HepG2 (cell line): ENCODE measurements around the gene CHRD. TPM values are rescaled to one million over a fixed set of nuclear protein-coding genes. Genes with fewer than 3 reads are reported as not detected.

ENCODE experiments used
- ATAC-seq: fragments of 200-7000 bp; cut with Tn5 transposase; 3 replicates; pipeline ENCODE4 v1.9.1; 2020; ENCODE audit warnings: mild to moderate bottlenecking, moderate library complexity
- BruUV-seq: library from RNA; stranded (reverse); fragments of 400-500 nt; replicated peaks from 2 replicates; lab custom pipeline; 2021; lab: Mats Ljungman, UMichigan
- CTCF ChIA-PET: fragments of 300-600 bp; formaldehyde crosslinking; extraction: SDS; loops from one replicate; lab custom pipeline; 2021; ENCODE audit warnings: low total read pairs, inconsistent platforms, low intra/inter-chr PET ratio; lab: Yijun Ruan, JAX
- POLR2A ChIA-PET: fragments of 350-600 bp; sonication (Branson Sonifier 250); formaldehyde crosslinking; loops from one replicate; lab custom pipeline; 2020; ENCODE audit warnings: antibody characterized with exemption, inconsistent platforms; lab: Yijun Ruan, JAX
- DNase-seq: peaks from one replicate; pipeline ENCODE4 v3.0.0-alpha.2; 2015; ENCODE audit warnings: low spot score
- FAIRE-seq: peaks from 3 replicates; lab custom pipeline; 2011; peaks lifted over from hg19 to GRCh38; lab: Jason Lieb, UNC
- H2AFZ ChIP-seq: one replicate; pipeline ENCODE4 v1.6.1; 2011; ENCODE audit warnings: low read length, inconsistent platforms
- H3K27ac ChIP-seq: fragments of 300-600 bp; 3 replicates; pipeline ENCODE4 v1.8.0; 2011; ENCODE audit warnings: mixed run types, mild to moderate bottlenecking, mixed read lengths, low read length, inconsistent platforms; ENCODE audit not compliant: insufficient read depth; ENCODE audit errors: extremely low read length
- H3K27me3 ChIP-seq, 2 experiments: fragments of 200-600 bp in 1 of 2; 2 replicates in 1 of 2; 3 replicates in 1 of 2; pipeline versions ENCODE4 v1.6.0 to v1.8.0; 2011; ENCODE audit warnings: low read length in 2 of 2, mild to moderate bottlenecking in 2 of 2, moderate library complexity in 2 of 2, inconsistent platforms in 1 of 2; ENCODE audit not compliant: insufficient read depth in 2 of 2, control insufficient read depth in 1 of 2
- H3K36me3 ChIP-seq, 2 experiments: fragments of 200-600 bp in 1 of 2; replicated peaks in 1 of 2; 2 replicates in 1 of 2; 3 replicates in 1 of 2; pipeline versions ENCODE4 v1.5.1 to v1.8.0; 2011; ENCODE audit warnings: low read length in 2 of 2, inconsistent platforms in 1 of 2; ENCODE audit not compliant: insufficient read depth in 2 of 2, control insufficient read depth in 1 of 2
- H3K4me1 ChIP-seq: 2 replicates; pipeline ENCODE4 v1.5.1; 2012; ENCODE audit warnings: low read length, inconsistent platforms; ENCODE audit not compliant: insufficient read depth
- H3K4me2 ChIP-seq: 2 replicates; pipeline ENCODE4 v1.6.0; 2011; ENCODE audit warnings: low read depth, low read length, inconsistent platforms
- H3K4me3 ChIP-seq, 3 experiments: fragments of 200-600 bp in 1 of 3; sonication (generic), shearing (Covaris generic) in 1 of 3; replicated peaks in 1 of 3; 2 replicates each; pipeline ENCODE4 v1.5.1; 2011 to 2016; ENCODE audit warnings: low read length in 3 of 3, inconsistent platforms in 2 of 3, low read depth in 2 of 3, mild to moderate bottlenecking in 2 of 3, control low read depth in 1 of 3, mixed read lengths in 1 of 3; ENCODE audit not compliant: insufficient read depth in 1 of 3
- H3K79me2 ChIP-seq: one replicate; pipeline ENCODE4 v1.6.1; 2011; ENCODE audit warnings: low read length, inconsistent platforms; ENCODE audit not compliant: insufficient read depth
- H3K9ac ChIP-seq: 2 replicates; pipeline ENCODE4 v1.6.0; 2011; ENCODE audit warnings: mild to moderate bottlenecking, low read depth, low read length, inconsistent platforms; ENCODE audit not compliant: insufficient read depth
- H3K9me3 ChIP-seq: 2 replicates; pipeline ENCODE4 v1.5.1; 2012; ENCODE audit warnings: mild to moderate bottlenecking, low read length
- H4K20me1 ChIP-seq: 2 replicates; pipeline ENCODE4 v1.6.0; 2011; ENCODE audit warnings: inconsistent platforms, mild to moderate bottlenecking, low read length, moderate library complexity; ENCODE audit not compliant: insufficient read depth
- POLR2A ChIP-seq, 2 experiments: IDR thresholded peaks; 2 replicates each; pipeline ENCODE4 v1.6.1; 2011; ENCODE audit warnings: low read depth in 2 of 2, low read length in 2 of 2, mild to moderate bottlenecking in 1 of 2, moderate library complexity in 1 of 2; ENCODE audit not compliant: insufficient read depth in 1 of 2
- POLR2G ChIP-seq: fragments of 200-400 bp; formaldehyde crosslinking; IDR thresholded peaks from 2 replicates; pipeline ENCODE4 v1.6.1; 2018; ENCODE audit warnings: mild to moderate bottlenecking, low read depth, low read length, moderate library complexity
- ZNF816 ChIP-seq: sonication (generic); formaldehyde crosslinking; IDR thresholded peaks from 2 replicates; pipeline ENCODE4 v1.8.0; 2022; ENCODE audit warnings: missing genetic modification reagents, mild to moderate bottlenecking, borderline replicate concordance
- WGBS: methylation state at CpG from one replicate; pipeline ENCODE4 v1.1.6; 2017; ENCODE audit warnings: low lambda C conversion rate; 5-methylcytosine and 5-hydroxymethylcytosine counted together
- in situ Hi-C: cut with HindIII; loops from 2 replicates; pipeline ENCODE4 v1.10.0; 2017; ENCODE audit warnings: low pct_unique_long_range_greater_than_20kb; ENCODE audit not compliant: extremely low pct_ligation_motif_present
- intact Hi-C: fragments of 100-400 bp; cut with micrococcal nuclease; formaldehyde crosslinking; loops from one replicate; pipeline ENCODE4 v1.10.0; 2022; ENCODE audit not compliant: unreplicated experiment
- polyA plus RNA-seq, 8 experiments: library from polyadenylated mRNA; depleted of rRNA in 3 of 8; stranded (reverse) in 7 of 8; unstranded in 1 of 8; fragments of >200 nt; fragmentation: Illumina TruSeq in 4 of 8; extraction: Trizol in 4 of 8; gene quantifications; 2 replicates each; pipeline versions ENCODE4 v1.2.1 to v1.2.3, GENCODE V29; 2011 to 2016; ENCODE audit warnings: low read depth in 4 of 8, missing spikeins in 1 of 8, mixed read lengths in 1 of 8; ENCODE audit not compliant: insufficient read depth in 1 of 8
- total RNA-seq, 5 experiments: library from RNA; depleted of rRNA; stranded (reverse); fragments of >200 nt; fragmentation: Illumina TruSeq; extraction: Trizol; gene quantifications; 2 replicates each; pipeline ENCODE4 v1.2.3, GENCODE V29; 2016; ENCODE audit warnings: low read depth in 1 of 5
- TF ChIP-seq, protein P1 (sequence below): sonication (generic); formaldehyde crosslinking; IDR thresholded peaks from 2 replicates; pipeline ENCODE4 v1.5.0; 2020; ENCODE audit warnings: mild to moderate bottlenecking, missing genetic modification reagents, borderline replicate concordance

CHRD gene
- total and polyA plus RNA-seq, 2 of the 13 experiments (the other 11 are each of a cell fraction or from before 2014, with no cell fraction given): 22.2 to 35.2 TPM

DNA sequence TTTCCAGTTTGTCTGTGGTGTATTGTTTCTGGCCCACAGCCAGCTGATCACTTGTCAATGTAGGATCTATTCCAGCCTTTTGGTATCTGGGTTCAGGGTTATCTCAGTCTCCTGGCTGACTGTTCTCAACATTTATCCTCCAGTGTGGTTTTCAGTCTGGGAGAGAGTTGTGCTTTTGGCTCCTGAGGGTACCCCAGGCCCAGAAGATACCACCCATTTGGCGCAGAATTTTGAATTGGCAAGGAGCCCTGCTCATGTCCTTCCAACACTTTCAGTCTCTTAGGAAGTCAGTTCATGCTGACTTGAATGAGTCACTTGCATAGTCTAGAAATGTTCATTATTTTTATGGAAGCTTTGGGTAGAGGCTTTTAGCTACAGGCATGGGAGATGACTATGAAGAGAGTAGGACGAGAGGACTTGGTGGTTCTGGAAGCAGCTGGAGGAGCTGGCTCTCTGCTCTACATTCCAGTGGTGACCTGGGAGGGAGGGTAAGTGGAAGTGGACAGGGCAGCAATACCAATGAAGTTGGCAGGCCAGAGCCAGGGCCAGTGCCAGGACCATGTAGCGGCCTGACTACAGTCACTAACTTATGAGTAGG lies 11.2 kb upstream of the CHRD start:
- DNase-seq: no peak
- intact Hi-C loops: no loop called here
- Histone ChIP-seq H3K4me3 (no peak overlapping the region), H3K4me2 (no peak overlapping the region), H2AFZ (no peak overlapping the region), H4K20me1 (peaks cover 17% of the 10 kb centered on the region), H3K9me3 (no peaks in the 10 kb centered on the region)
- FAIRE-seq: no peak
- ChIA-PET POLR2A (interaction anchor here (0.5 to 3.0 kb wide), 4 partner anchors 9 to 146 kb away, joined by 3 to 13 read pairs (median 6); no protein-coding TSS in a partner anchor), CTCF (no interaction called here)
- in situ Hi-C loops: no loop called here
- no peak for ATAC-seq
- 94% methylated on average over 3 of the region's 3 CpGs for WGBS
- TF ChIP-seq POLR2A (IDR thresholded peaks at IDR 0.05; ENCODE audit: insufficient read depth in 1 of 2, low read depth in 2 of 2, low read length in 2 of 2) (peak in 1 of 2 experiments; percentile 45; a peak in 1 of 4 replicates), POLR2G (peak; percentile 44; the same call in 1 of the 2 replicates), ZNF816 (CRISPR knock-in tag) (no peak)
- TF ChIP-seq, protein P1, sequence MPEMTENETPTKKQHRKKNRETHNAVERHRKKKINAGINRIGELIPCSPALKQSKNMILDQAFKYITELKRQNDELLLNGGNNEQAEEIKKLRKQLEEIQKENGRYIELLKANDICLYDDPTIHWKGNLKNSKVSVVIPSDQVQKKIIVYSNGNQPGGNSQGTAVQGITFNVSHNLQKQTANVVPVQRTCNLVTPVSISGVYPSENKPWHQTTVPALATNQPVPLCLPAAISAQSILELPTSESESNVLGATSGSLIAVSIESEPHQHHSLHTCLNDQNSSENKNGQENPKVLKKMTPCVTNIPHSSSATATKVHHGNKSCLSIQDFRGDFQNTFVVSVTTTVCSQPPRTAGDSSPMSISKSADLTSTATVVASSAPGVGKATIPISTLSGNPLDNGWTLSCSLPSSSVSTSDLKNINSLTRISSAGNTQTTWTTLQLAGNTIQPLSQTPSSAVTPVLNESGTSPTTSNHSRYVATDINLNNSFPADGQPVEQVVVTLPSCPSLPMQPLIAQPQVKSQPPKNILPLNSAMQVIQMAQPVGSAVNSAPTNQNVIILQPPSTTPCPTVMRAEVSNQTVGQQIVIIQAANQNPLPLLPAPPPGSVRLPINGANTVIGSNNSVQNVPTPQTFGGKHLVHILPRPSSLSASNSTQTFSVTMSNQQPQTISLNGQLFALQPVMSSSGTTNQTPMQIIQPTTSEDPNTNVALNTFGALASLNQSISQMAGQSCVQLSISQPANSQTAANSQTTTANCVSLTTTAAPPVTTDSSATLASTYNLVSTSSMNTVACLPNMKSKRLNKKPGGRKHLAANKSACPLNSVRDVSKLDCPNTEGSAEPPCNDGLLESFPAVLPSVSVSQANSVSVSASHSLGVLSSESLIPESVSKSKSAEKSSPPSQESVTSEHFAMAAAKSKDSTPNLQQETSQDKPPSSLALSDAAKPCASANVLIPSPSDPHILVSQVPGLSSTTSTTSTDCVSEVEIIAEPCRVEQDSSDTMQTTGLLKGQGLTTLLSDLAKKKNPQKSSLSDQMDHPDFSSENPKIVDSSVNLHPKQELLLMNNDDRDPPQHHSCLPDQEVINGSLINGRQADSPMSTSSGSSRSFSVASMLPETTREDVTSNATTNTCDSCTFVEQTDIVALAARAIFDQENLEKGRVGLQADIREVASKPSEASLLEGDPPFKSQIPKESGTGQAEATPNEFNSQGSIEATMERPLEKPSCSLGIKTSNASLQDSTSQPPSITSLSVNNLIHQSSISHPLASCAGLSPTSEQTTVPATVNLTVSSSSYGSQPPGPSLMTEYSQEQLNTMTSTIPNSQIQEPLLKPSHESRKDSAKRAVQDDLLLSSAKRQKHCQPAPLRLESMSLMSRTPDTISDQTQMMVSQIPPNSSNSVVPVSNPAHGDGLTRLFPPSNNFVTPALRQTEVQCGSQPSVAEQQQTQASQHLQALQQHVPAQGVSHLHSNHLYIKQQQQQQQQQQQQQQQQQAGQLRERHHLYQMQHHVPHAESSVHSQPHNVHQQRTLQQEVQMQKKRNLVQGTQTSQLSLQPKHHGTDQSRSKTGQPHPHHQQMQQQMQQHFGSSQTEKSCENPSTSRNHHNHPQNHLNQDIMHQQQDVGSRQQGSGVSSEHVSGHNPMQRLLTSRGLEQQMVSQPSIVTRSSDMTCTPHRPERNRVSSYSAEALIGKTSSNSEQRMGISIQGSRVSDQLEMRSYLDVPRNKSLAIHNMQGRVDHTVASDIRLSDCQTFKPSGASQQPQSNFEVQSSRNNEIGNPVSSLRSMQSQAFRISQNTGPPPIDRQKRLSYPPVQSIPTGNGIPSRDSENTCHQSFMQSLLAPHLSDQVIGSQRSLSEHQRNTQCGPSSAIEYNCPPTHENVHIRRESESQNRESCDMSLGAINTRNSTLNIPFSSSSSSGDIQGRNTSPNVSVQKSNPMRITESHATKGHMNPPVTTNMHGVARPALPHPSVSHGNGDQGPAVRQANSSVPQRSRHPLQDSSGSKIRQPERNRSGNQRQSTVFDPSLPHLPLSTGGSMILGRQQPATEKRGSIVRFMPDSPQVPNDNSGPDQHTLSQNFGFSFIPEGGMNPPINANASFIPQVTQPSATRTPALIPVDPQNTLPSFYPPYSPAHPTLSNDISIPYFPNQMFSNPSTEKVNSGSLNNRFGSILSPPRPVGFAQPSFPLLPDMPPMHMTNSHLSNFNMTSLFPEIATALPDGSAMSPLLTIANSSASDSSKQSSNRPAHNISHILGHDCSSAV: no peak
- TF ChIP-seq, all 625 proteins: peak for 2
- Histone ChIP-seq H3K9ac (no peak overlapping the region), H3K27me3 (no peaks in the 10 kb centered on the region), H3K27ac (no peak overlapping the region), H3K4me1 (peaks cover 51% of the 10 kb centered on the region), H3K36me3 (peaks cover 22 to 46% of the 10 kb centered on the region in 2 experiments), H3K79me2 (peaks cover 14% of the 10 kb centered on the region)
- no TSS peak for BruUV-seq
